Tibial nerve (tissue), 4 donors: ENCODE measurements around the gene GMCL2. TPM values are rescaled to one million over a fixed set of nuclear protein-coding genes. Genes with fewer than 3 reads are reported as not detected.
A peak's percentile ranks its signal among the peaks of the same experiment; 100 is the strongest.
"Not testable (repeated sequence)": the region's sequence is repeated elsewhere in the genome, so short reads cannot be mapped to it uniquely, and the experiment has no call there.

Source experiments
- DNase-seq, 2 donors: peaks; one replicate each; pipeline ENCODE4 v3.0.0-alpha.2; 2019; ENCODE audit warnings: low spot score in 2 of 2
- H3K27ac ChIP-seq, 4 donors: fragments of 200-600 bp; sonication (generic) in 3 of 4; one replicate each; pipeline ENCODE4 v1.5.1; 2017 to 2019; ENCODE audit warnings: mild to moderate bottlenecking in 1 of 4
- H3K27me3 ChIP-seq, 2 donors: fragments of 200-600 bp; sonication (generic) in 1 of 2; one replicate each; pipeline versions ENCODE4 v1.5.1 to v1.6.0; 2017 to 2019
- H3K36me3 ChIP-seq, 3 donors: fragments of 200-600 bp; sonication (generic); one replicate each; pipeline ENCODE4 v1.5.1; 2018 to 2019
- H3K4me1 ChIP-seq, 4 donors: fragments of 200-600 bp; sonication (generic) in 3 of 4; one replicate each; pipeline ENCODE4 v1.5.1; 2017 to 2019
- H3K4me3 ChIP-seq, 4 donors: fragments of 200-600 bp; sonication (generic) in 3 of 4; one replicate each; pipeline ENCODE4 v1.5.1; 2017 to 2019; ENCODE audit warnings: mild to moderate bottlenecking in 1 of 4, moderate library complexity in 1 of 4
- H3K9me3 ChIP-seq, 4 donors: fragments of 200-600 bp; sonication (generic) in 3 of 4; one replicate each; pipeline ENCODE4 v1.5.1; 2017 to 2019
- EP300 ChIP-seq, 2 donors: sonication (generic); formaldehyde crosslinking; IDR thresholded peaks; one replicate each; pipeline ENCODE4 v1.6.1; 2017; ENCODE audit warnings: antibody characterized with exemption in 2 of 2, mild to moderate bottlenecking in 1 of 2
- POLR2A ChIP-seq, 2 donors: fragments of 450-650 bp; IDR thresholded peaks; one replicate each; pipeline ENCODE4 v1.6.1; 2017; ENCODE audit warnings: antibody characterized with exemption in 2 of 2, mild to moderate bottlenecking in 2 of 2, moderate library complexity in 2 of 2
- WGBS, 2 donors: methylation state at CpG; one replicate each; pipeline ENCODE4 v1.1.5; 2018; 5-methylcytosine and 5-hydroxymethylcytosine counted together
- total RNA-seq, 4 donors: library from RNA; depleted of rRNA; stranded (reverse); fragments of >200 nt; gene quantifications; one replicate each; pipeline ENCODE4 v1.1.0, GENCODE V29; 2016
- TF ChIP-seq, protein P1 (sequence below), 5 experiments: fragments of 200-600 bp in 3 of 5; fragments of 450-650 bp in 2 of 5; sonication (generic) in 3 of 5; IDR thresholded peaks; one replicate each; pipeline ENCODE4 v1.5.1; 2016 to 2019; ENCODE audit warnings: antibody characterized with exemption in 5 of 5, mild to moderate bottlenecking in 3 of 5, moderate library complexity in 2 of 5

GMCL2 gene
- total RNA-seq, 4 donors from 2014 or later = not detected

DNA sequence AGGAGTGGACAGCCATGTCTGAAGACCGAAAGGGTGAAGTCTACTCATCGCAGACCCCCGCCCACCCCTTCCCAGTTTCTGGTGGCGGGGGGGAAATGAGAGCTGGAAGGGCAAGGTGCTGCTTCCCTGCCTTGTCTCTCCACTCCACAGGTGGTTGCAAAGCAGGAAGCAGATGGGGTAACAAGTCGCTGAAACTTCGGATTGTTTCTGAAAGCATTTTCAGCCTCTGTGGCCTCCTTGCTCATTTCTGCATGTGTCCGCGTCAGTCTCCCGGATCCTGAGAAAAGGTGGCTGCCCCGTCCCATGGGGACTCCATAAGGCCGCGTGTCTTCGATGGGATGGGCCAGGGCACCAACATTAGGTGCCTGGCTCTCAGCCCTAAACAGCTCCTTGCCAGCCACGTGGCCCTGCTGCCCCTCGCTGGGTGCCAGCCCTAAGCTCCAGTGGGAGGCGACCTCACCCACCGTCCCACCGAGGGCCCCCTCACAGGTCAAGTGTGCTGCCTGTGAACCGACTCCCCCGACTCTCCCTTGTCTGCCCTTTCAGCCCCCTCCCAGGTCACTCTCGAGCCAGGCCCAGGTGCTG lies 44.5 kb upstream of the GMCL2 start:
- DNase-seq = no peak
- peaks cover 0 to 53% (median 30%) of the 10 kb centered on the region in 4 donors for H3K4me1 ChIP-seq

GRCh38 chr5:178230879-178231538 lies 43.8 kb upstream of the GMCL2 start:
- peaks cover 0 to 55% (median 0%) of the 10 kb centered on the region in 3 donors for H3K36me3 ChIP-seq
- WGBS, 2 donors = 64 to 76% methylated on average over 9 of the region's 9 CpGs
- TF ChIP-seq, protein P1, sequence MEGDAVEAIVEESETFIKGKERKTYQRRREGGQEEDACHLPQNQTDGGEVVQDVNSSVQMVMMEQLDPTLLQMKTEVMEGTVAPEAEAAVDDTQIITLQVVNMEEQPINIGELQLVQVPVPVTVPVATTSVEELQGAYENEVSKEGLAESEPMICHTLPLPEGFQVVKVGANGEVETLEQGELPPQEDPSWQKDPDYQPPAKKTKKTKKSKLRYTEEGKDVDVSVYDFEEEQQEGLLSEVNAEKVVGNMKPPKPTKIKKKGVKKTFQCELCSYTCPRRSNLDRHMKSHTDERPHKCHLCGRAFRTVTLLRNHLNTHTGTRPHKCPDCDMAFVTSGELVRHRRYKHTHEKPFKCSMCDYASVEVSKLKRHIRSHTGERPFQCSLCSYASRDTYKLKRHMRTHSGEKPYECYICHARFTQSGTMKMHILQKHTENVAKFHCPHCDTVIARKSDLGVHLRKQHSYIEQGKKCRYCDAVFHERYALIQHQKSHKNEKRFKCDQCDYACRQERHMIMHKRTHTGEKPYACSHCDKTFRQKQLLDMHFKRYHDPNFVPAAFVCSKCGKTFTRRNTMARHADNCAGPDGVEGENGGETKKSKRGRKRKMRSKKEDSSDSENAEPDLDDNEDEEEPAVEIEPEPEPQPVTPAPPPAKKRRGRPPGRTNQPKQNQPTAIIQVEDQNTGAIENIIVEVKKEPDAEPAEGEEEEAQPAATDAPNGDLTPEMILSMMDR (IDR thresholded peaks at IDR 0.05) = no peak
- no peak for TF ChIP-seq POLR2A (IDR thresholded peaks at IDR 0.05)
- TF ChIP-seq EP300 (IDR thresholded peaks at IDR 0.05) = no peak
- H3K27me3 ChIP-seq = no peaks in the 10 kb centered on the region
- peaks cover 0 to 46% (median 28%) of the 10 kb centered on the region in 4 donors for H3K4me1 ChIP-seq
- DNase-seq = peak in 1 of 2 donors; percentile 33
- H3K9me3 ChIP-seq = peaks cover 0 to 4% (median 0%) of the 10 kb centered on the region in 4 donors
- peak overlapping the region in 3 of 4 donors; percentile 94 to 97 (median 96) for H3K27ac ChIP-seq
- H3K4me3 ChIP-seq = peak overlapping the region; percentile 88 to 98 (median 94)

More for the DNA sequence above, 44.5 kb upstream of the GMCL2 start:
- peaks cover 0 to 4% (median 0%) of the 10 kb centered on the region in 4 donors for H3K9me3 ChIP-seq
- TF ChIP-seq EP300 (IDR thresholded peaks at IDR 0.05) (no peak), POLR2A (IDR thresholded peaks at IDR 0.05) (no peak)
- TF ChIP-seq, protein P1 (IDR thresholded peaks at IDR 0.05) = no peak
- H3K27ac ChIP-seq = peak overlapping the region; percentile 94 to 97 (median 96)
- H3K4me3 ChIP-seq = peak overlapping the region; percentile 88 to 98 (median 94)
- peaks cover 0 to 48% (median 0%) of the 10 kb centered on the region in 3 donors for H3K36me3 ChIP-seq
- WGBS, 2 donors = 21 to 57% methylated on average over 10 to 19 of the region's 21 CpGs
- H3K27me3 ChIP-seq = no peaks in the 10 kb centered on the region

- TF ChIP-seq, protein P1 (IDR thresholded peaks at IDR 0.05) = no peak
- TF ChIP-seq POLR2A (IDR thresholded peaks at IDR 0.05) (no peak), EP300 (IDR thresholded peaks at IDR 0.05) (no peak)
- no peak overlapping the region for H3K27ac ChIP-seq
- 91% methylated on average over 10 of the region's 10 CpGs for WGBS, 2 donors
- DNase-seq = no peak
- peaks cover 0 to 4% (median 0%) of the 10 kb centered on the region in 4 donors for H3K9me3 ChIP-seq
- H3K4me3 ChIP-seq = no peak overlapping the region
- no peaks in the 10 kb centered on the region for H3K27me3 ChIP-seq
- H3K4me1 ChIP-seq = peaks cover 0 to 41% (median 27%) of the 10 kb centered on the region in 4 donors
- peaks cover 0 to 66% (median 0%) of the 10 kb centered on the region in 3 donors for H3K36me3 ChIP-seq
Measured at GRCh38 chr5:178229861-178230260, 42.7 kb upstream of the GMCL2 start.

DNA sequence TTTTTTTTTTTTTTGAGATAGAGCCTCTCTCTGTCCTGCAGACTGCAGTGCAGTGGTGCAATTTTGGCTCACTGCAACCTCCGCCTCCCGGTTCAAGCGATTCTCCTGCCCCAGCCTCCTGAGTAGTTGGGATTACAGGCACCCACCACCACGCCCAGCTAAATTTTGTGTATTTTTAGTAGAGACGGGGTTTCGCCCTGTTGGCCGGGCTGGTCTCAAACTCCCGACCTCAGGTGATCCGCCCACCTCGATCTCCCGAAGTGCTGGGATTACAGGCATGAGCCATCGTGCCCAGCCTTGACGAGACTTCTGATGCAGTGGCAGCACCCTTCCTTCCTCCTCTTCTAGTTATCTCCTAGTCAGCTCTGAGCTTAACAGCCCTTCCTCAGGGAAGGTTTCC lies 41.9 kb upstream of the GMCL2 start:
- H3K9me3 ChIP-seq, H3K27ac ChIP-seq, H3K4me3 ChIP-seq, H3K27me3 ChIP-seq, DNase-seq: not testable (repeated sequence)
- Histone ChIP-seq H3K36me3 (peaks cover 0 to 74% (median 0%) of the 10 kb centered on the region in 3 donors), H3K4me1 (peaks cover 0 to 36% (median 26%) of the 10 kb centered on the region in 4 donors)
- 92 to 96% methylated on average over 13 of the region's 13 CpGs for WGBS, 2 donors

GRCh38 chr5:178228609-178229008 lies 41.4 kb upstream of the GMCL2 start:
- no peak for DNase-seq
- WGBS, 2 donors = 93 to 95% methylated on average over 11 of the region's 11 CpGs
- Histone ChIP-seq H3K27me3 (no peaks in the 10 kb centered on the region), H3K9me3 (peaks cover 0 to 4% (median 0%) of the 10 kb centered on the region in 4 donors), H3K4me3 (no peak overlapping the region), H3K4me1 (peaks cover 0 to 40% (median 26%) of the 10 kb centered on the region in 4 donors), H3K36me3 (peaks cover 0 to 79% (median 0%) of the 10 kb centered on the region in 3 donors), H3K27ac (no peak overlapping the region)
- TF ChIP-seq POLR2A (IDR thresholded peaks at IDR 0.05) = no peak
- TF ChIP-seq, protein P1 (IDR thresholded peaks at IDR 0.05) = no peak
- no peak for TF ChIP-seq EP300 (IDR thresholded peaks at IDR 0.05)
